CD4-positive, alpha-beta T cell treated with Interleukin-15 for 1 hour (primary cell): Measurements from ENCODE around the gene SCAMP1.
"Not testable (repeated sequence)": the region's sequence is repeated elsewhere in the genome, so short reads cannot be mapped to it uniquely, and the experiment has no call there.

Source experiments
- DNase-seq: peaks from one replicate; pipeline ENCODE4 v3.0.0-alpha.2; 2020

Gene SCAMP1, protein sequence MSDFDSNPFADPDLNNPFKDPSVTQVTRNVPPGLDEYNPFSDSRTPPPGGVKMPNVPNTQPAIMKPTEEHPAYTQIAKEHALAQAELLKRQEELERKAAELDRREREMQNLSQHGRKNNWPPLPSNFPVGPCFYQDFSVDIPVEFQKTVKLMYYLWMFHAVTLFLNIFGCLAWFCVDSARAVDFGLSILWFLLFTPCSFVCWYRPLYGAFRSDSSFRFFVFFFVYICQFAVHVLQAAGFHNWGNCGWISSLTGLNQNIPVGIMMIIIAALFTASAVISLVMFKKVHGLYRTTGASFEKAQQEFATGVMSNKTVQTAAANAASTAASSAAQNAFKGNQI

DNA sequence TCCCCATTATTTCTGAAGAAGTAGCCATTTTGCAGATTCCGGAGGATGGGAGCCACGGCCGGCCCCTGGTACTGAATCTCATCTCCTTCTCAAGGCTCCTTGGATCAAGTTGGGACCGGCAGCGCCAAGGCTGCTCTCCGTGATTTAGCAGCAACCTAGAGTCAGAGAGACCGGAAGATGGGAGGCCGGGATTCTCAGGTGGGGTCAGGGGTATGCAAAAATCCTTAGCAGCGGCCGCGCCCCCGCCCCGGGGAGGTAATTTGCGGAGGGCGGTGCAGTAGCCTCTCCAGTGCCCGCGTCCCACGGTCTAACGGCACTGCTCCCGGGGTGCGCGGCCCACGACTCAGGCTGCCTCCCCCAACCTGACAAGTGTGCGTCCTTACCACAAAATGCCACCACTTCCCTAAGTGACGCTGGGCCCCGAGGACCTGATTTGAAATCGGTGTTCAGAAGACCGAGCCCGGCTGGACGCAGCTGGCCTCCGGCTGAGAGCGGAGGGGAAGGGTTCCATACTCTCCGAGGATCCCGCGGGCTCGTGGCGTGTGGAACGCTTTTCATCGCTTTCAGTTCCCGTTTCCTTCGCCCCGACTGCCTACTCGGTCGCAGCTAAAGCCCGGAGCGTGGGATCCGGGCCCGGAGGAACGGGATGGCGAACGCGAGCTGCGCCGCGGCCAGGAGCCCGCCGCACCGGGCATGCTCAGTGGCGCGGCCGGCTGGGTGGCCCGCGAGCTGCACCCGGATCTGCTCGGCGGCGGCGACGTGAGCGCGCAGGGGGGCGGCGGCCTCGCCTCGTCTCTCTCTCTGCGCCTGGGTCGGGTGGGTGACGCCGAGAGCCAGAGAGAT is at the start of gene SCAMP1:
Gene SCAMP1, plus strand, starts transcription at position 787 of the 843 bp plus-strand sequence. Its CDS starts 55 bp downstream, at position 842.
- peak; percentile 91 for DNase-seq

DNA sequence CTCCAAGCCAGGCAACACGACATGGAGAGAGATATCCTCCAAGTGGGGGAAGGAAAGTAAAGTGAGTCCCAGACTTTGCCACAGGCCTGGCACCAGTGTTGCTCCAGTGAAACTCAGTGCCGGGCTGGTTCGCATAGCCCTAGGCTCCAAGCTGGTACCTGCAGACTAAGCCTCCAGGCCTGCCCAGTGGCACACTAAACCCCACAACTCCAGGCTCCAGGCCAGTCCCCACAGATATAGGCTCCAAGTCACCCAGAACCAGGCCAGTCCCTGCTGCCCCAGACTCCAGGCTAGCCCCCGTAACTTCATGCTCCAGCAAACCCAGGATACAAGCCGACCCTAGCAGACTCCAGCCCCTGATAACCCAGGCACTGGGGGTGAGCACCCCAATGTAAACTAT is 42.9 kb upstream of the SCAMP1 start:
- no peak for DNase-seq

DNA sequence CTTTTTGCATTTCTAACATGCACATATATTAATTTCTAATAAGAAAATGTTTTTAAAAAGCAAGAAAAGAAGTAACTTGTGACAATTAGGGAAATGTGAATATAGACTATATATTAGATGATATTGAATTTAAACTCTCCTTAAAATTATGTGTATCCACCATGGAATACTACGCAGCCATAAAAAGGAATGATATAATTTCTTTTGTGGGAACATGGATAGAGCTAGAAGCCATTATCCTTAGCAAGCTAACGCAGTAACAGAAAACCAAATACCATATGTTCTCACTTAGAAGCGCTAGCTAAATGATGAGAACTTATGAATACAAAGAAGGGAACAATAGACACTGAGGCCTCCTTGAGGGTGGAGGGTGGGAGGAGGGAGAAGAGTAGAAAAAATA is 42.1 kb upstream of the SCAMP1 start:
- no peak for DNase-seq

DNA sequence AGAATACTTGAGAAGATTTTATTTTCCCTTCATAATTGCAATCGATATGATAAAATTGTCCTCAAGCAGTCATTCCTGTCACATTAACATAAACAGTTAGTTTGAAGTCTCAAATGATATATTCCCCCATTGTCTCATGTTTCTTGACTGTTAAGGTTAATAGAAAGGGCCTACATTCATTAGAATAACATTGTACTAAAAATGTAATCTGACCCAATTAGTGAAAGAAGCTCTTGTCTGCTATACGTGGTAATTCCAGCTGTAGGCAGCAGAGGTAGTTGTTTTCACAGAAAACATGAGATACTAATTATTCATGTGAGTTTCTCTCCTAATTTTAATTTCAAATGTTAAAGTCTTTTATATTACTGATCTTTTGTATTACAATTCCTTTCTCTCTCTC is 40.0 kb upstream of the SCAMP1 start:
- DNase-seq = no peak

DNA sequence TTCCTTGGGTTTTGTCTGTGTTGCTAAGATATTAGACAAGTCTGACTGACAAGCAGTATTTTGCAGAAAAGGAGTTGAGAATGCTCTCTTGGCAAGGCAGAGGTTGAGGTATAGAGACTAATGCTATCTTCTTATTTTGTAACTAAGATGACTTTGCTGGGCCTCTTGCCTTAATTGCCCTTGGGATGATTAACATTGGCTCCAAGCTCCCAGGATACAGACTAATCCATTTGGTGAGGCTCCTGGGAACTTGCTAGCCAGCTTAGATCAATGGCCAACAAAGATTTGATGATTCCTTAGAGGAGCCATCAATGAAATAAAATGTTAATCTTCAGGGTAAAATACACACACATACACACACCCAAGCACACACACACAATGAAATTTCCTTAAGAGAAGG is 37.2 kb upstream of the SCAMP1 start:
- DNase-seq = no peak

DNA sequence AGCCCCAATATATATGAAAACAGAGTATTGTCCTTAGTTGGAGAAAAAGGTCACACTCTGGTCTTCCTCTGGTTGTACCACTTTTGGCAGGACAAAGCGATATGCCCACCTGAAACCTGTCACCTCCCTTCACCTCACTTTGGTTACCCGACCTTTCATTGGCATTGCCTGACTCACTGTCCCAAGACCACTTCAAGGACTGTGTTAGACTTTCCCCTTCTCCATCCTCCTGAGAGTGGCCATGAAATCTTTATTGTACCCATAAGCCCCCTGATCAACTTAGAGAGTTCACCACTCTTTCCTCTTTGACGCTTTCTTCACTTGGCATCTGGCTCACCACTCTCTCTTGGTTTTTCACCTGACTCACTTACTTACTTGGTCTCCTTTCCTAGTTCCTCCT is 33.5 kb upstream of the SCAMP1 start:
- no peak for DNase-seq

DNA sequence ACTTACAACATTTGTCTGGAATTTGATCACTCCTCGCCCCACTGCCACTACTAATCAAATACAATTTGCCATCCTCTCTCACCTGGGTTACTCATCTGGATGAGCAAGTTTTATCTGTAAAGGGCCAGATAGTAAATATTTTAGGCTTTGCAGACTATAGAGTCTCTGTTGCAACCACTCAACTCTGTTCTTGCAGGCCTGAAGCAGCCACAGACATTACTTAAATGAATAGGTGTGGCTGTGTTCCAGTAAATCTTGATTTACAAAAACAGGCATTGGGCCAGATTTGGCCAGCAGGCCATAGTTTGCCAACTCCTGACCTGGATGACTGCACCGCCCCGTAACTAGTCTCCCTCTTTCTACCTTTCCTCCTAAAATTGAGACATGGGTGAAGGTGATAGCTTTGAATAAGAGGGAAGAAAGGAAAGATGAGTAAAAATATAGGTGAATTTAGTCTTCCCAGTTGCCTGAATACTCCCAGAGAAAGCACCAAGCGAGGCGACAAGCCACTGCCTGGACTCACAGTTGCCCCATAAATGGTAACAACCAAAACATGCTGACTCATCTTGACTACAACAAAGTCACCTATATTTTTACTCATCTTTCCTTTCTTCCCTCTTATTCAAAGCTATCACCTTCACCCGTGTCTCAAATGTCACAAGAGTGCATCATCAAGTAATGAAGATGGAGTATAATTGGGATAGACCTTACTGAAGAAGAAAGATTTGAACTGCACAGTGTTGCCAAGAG is 32.5 kb upstream of the SCAMP1 start:
- no peak for DNase-seq

DNA sequence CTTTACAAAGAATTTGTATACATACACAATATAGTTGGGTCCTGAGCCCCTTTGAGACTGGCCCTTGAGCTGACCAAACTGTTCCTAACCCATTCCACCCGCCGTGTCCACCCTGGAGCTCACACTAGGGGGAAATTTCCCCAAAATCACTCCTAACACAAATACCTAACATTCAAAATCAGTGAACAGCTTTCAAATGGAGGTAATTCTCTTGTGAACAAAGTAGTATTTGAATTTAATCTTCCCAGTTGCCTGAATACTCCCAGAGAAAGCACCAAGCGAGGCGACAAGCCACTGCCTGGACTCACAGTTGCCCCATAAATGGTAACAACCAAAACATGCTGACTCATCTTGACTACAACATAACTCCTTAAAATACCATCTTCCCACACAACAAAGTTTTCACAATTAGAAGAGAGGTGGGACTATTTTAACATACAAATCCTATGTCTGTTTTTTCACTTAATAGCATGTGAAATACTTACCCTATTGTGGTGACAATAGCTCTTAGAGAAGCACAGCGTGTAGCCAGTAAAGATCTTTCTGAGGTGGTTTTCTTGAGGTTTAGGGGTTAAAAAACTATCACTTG is 31.7 kb upstream of the SCAMP1 start:
- no peak for DNase-seq

DNA sequence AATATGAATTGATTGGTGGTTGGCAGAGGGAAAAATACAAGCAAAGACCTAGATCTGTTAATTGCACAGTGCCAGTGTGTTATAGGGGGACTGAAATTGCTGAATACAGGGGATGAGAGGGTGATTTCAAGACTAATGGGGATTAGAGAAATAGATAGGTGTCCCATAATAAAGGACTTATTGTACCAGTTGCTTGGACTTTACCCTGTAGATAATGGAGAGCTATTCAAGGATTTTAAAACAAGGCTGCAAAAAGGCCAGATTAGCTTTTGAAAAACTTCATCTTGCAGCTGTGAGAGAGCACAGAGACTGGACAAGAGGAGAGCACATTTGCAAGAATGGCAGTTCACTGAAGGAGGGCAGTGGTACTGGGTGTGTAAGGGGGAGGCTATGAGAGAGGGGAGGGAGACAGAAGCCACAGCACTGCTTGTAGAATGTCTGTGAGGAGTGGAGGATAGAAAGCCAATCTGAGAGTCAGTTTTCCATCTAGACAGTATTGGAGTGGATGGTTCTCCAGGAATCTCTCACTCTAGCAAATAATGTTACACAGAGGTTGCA is 28.8 kb upstream of the SCAMP1 start:
- DNase-seq = no peak

DNA sequence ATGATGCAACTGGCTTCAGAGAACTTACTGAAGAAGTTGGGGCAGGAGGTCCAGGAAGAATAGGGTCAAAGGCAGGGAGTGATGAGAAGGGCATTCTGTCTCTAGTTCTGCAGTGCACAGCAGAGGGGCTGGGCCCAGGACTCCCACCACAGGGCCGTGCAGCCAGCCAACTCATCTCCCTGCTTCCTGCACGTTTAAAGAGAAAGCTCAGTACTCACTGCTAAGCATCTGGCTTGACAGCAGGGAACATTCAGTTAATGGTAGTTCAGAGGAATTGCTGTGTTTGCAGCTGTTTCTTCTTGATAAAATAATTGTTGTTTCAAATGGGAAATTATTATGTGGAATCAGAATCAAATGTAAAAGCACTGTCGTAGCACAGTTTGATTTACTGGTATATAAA is 25.6 kb upstream of the SCAMP1 start:
- no peak for DNase-seq

DNA sequence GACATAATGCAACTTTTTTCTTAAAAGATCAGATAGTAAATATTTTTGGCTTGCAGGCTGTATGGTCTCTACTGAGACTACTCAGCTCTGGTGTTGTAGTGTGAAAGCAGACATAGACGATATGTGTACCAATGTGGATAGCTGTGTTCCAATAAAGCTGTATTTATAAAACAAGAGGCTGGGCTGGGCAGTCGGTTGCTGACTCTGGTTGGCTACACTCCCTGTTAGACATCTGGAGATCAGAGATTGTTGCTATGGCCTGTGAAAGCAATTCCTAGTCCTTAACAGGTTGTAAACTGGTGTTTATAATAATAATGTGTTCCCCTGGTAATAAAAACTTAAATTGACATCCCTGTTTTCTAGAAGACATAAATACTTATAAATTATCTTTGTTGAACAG is 24.4 kb upstream of the SCAMP1 start:
- DNase-seq = no peak

DNA sequence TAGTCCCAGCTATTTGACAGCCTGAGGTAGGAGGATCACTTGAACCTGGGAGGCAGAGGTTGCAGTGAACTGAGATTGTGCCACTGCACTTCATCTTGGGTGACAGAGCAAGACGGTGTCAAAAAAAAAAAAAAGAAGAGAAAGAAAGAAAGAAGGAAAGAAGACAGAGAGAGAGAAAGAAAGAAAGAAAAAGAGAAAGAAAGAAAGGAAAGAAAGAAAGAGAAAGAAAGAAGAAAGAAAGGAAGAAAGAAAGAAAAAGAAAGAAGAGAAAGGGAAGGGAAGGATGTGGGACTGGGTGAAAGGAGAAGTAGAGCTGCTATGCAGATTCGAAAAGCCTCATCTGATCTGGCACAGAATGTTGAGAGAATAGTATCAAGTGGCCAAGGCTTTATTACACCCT is 23.7 kb upstream of the SCAMP1 start:
- DNase-seq = no peak

DNA sequence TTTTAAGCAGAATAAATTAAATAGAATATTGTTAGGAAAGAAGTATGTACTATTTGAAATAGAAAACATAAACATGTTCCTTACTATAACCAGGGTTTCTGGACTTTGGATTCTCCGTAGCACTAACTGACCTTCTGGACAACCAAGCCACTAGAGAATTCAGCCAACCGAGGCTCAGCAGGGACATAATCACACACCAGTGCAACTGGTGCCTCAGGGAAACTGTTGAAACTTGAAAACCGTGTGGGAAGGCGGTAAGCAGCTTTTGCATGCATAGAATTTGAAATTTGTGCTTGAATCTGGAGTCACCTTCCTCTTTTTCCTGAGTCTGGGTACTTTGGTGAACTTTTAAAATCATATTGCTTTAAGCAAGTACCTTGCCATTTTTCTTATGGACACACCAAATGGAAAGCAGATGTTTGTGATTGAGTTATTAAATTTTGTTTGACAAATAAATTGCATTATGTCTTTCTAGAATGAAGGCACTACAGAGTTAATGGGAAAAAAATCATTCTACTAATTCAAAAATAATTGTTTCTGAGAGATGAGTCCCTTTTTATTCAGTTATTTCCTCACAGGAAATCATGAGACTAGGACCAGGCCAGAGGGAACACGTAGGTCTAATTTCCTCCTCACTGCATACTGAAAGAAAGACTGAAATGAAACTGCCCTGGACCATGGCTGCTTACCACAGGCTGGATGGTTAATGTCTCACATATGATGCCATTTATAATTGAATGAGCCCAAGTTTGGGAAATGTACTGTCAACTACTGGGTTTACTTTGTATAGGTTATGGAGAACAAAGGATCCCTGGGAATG is 20.6 kb upstream of the SCAMP1 start:
- no peak for DNase-seq

DNA sequence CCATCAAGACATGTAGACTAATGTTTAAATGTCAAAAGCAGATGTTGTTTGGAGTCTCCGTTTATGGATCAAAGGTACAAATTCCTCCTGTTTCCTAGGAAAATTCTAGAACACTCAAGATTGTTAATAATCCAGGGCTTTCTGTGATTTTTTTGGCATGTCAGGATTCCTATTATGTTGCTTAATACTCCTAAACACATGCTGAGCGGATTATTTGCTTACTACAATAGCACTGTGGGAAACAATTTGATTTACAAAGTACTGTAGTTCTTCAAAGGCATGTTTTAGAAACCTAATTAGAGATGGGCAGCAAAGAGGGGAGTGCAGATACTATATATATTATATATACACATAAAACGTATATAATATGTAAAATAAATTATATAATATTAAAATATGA is 19.0 kb upstream of the SCAMP1 start:
- no peak for DNase-seq

DNA sequence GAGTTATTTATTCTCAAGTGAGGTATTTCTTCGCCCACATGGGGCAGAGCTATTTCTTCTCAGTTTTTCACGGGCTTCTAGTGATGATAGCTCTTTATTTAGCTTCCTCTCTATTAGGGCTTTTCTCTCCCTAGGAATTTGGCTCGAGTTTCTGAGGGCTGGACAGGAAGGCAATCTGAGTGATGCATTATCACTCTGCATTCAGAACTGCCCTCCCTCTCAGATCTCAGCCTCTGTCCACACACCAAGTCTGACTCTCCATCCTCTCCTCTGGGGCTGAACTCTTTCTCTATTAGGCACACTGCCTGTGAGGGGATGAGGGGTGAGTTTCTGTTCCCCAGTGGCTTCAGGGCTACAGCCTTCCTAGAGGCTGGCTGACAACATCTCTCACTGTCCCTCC is 14.9 kb upstream of the SCAMP1 start:
- DNase-seq = no peak

DNA sequence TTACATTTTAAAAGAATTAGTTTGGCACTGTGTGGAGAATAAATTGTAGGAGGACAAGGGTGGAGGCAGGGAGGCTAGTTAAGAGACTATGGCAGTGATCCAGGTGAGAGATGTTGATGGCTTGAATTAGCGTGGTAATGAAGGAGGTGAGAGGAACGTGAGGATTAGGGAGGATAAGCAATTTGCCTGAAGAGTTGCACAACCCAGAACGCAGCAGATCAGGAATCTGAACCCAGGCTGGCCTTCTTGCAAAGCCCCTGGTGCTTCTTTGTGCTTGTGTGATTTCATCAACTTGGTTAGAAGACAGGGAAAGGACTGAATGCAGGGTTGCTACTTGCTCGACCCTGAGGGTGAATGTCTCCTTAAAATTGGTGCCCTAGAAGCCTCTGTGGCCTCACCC is 6.9 kb upstream of the SCAMP1 start:
- DNase-seq = no peak

DNA sequence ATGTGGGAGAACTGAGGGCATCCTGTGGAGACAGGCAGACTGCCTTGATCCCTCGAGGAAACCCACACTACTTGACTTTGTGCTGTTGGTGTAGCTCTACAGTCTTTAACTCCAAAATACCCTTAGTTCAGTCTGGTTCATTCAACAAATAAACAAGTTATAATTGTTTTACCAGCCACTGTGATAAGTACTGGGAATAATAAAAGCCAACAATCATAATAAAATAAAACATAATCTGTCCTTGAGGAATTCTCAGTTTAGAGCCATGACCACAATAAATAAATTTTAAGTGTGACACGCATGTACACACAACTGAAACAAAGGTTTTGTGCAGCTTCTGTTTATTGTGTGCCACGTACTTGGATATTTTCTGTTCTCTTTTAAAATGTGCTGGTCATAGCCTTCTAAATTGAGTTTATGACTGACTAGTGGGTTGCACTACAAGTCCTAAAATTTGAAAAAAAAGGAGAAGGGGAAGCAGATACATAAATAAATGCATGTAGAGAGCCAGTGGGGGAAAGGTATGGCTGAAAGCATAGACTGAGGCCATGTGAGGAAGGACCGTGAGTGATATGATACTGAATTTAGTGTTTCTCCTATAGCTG is 6.2 kb upstream of the SCAMP1 start:
- DNase-seq = no peak

DNA sequence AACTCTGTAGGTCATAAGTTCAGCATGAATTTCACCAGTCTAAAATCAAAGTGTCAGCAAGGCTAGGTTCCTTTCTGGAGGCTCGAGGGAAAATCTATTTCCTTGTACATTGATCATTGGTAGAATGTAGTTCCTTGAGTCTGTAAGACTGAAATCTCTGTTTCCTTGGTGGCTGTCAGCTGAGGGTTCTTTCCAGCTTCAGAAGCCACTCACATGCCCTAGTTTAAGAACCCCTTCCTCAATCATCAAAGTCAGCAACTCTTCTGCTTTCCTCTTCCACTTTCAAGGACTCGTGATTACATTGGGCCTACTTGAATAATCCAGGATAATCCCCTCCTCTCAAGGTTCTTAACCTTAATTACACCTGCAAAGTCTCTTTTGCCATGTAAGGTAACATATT is 4.9 kb upstream of the SCAMP1 start:
- DNase-seq = no peak

DNA sequence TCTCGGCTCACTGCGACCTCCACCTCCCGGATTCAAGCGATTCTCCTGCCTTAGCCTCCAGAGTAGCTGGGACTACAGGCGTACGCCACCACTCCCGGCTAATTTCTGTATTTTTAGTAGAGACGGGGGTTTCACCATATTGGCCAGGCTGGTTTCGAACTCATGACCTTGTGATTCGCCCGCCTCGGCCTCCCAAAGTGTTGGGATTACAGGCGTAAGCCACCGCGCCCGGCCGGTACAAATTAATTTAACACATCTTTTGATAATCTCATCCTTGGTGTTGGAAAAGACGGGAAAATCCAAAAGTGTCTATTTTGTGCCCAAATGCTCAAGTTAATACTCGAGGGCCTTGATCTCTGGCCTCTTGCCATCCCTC is 974 bp upstream of the SCAMP1 start:
- not testable (repeated sequence) for DNase-seq

DNA sequence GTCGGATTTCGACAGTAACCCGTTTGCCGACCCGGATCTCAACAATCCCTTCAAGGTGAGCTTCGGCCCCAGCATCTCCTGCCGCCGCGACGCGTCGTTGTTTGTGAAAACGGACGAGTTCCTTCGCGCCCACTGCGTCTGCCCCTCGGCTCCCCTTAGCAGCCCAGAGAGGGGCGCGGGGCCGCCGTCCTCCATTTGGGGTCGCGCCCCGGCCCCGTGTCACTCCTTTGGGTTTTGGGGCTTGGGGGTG is 182 bp downstream of the SCAMP1 start:
- no peak for DNase-seq

DNA sequence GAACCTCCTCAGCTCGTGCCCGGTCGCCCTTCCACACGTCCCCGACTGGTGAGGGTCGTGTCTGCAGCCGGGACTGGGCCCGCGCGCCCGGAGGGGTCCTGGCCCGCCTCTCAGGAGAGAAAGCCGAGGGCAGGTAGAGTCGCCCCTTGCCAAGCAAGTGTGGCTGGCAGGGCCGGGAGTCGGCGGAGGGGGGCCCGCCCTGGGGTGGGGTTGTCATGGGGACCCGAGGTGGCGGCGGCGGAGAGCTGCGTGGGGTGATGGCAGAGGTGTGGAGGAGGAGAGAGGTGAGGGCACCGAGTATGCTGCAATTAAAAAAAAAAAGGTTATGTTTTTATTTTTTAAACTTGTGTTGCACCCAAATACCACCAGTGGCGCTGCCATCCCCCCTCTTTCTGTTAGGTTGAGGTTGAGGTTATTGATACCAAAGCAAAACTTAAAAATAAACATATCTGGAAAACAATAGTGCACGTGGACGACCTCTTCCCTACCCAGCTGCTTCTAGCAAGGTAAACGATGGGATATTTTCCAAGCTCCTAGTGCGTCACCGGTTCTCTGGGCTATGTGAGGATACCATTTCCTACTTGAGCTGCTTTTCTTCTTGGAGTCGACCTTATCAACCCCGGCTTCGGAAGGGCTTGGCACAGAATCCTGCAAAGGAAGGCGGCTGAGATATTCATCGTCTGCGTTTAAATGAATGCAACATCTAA is 660 bp downstream of the SCAMP1 start:
- DNase-seq = peak; percentile 77
